HepG2 (cell line): ENCODE results near the gene TSHZ1. TPM values are rescaled to one million over a fixed set of nuclear protein-coding genes. Genes with fewer than 3 reads are reported as not detected.

Experiments
- ATAC-seq: fragments of 200-7000 bp; cut with Tn5 transposase; 3 replicates; pipeline ENCODE4 v1.9.1; 2020; ENCODE audit warnings: mild to moderate bottlenecking, moderate library complexity
- BruUV-seq: library from RNA; stranded (reverse); fragments of 400-500 nt; replicated peaks from 2 replicates; lab custom pipeline; 2021; lab: Mats Ljungman, UMichigan
- CTCF ChIA-PET: fragments of 300-600 bp; formaldehyde crosslinking; extraction: SDS; loops from one replicate; lab custom pipeline; 2021; ENCODE audit warnings: low total read pairs, inconsistent platforms, low intra/inter-chr PET ratio; lab: Yijun Ruan, JAX
- POLR2A ChIA-PET: fragments of 350-600 bp; sonication (Branson Sonifier 250); formaldehyde crosslinking; loops from one replicate; lab custom pipeline; 2020; ENCODE audit warnings: antibody characterized with exemption, inconsistent platforms; lab: Yijun Ruan, JAX
- DNase-seq: peaks from one replicate; pipeline ENCODE4 v3.0.0-alpha.2; 2015; ENCODE audit warnings: low spot score
- FAIRE-seq: peaks from 3 replicates; lab custom pipeline; 2011; peaks lifted over from hg19 to GRCh38; lab: Jason Lieb, UNC
- H2AFZ ChIP-seq: one replicate; pipeline ENCODE4 v1.6.1; 2011; ENCODE audit warnings: low read length, inconsistent platforms
- H3K27ac ChIP-seq: fragments of 300-600 bp; 3 replicates; pipeline ENCODE4 v1.8.0; 2011; ENCODE audit warnings: mixed run types, mild to moderate bottlenecking, mixed read lengths, low read length, inconsistent platforms; ENCODE audit not compliant: insufficient read depth; ENCODE audit errors: extremely low read length
- H3K27me3 ChIP-seq, 2 experiments: fragments of 200-600 bp in 1 of 2; 2 replicates in 1 of 2; 3 replicates in 1 of 2; pipeline versions ENCODE4 v1.6.0 to v1.8.0; 2011; ENCODE audit warnings: low read length in 2 of 2, mild to moderate bottlenecking in 2 of 2, moderate library complexity in 2 of 2, inconsistent platforms in 1 of 2; ENCODE audit not compliant: insufficient read depth in 2 of 2, control insufficient read depth in 1 of 2
- H3K36me3 ChIP-seq, 2 experiments: fragments of 200-600 bp in 1 of 2; replicated peaks in 1 of 2; 2 replicates in 1 of 2; 3 replicates in 1 of 2; pipeline versions ENCODE4 v1.5.1 to v1.8.0; 2011; ENCODE audit warnings: low read length in 2 of 2, inconsistent platforms in 1 of 2; ENCODE audit not compliant: insufficient read depth in 2 of 2, control insufficient read depth in 1 of 2
- H3K4me1 ChIP-seq: 2 replicates; pipeline ENCODE4 v1.5.1; 2012; ENCODE audit warnings: low read length, inconsistent platforms; ENCODE audit not compliant: insufficient read depth
- H3K4me2 ChIP-seq: 2 replicates; pipeline ENCODE4 v1.6.0; 2011; ENCODE audit warnings: low read depth, low read length, inconsistent platforms
- H3K4me3 ChIP-seq, 3 experiments: fragments of 200-600 bp in 1 of 3; sonication (generic), shearing (Covaris generic) in 1 of 3; replicated peaks in 1 of 3; 2 replicates each; pipeline ENCODE4 v1.5.1; 2011 to 2016; ENCODE audit warnings: low read length in 3 of 3, inconsistent platforms in 2 of 3, low read depth in 2 of 3, mild to moderate bottlenecking in 2 of 3, control low read depth in 1 of 3, mixed read lengths in 1 of 3; ENCODE audit not compliant: insufficient read depth in 1 of 3
- H3K79me2 ChIP-seq: one replicate; pipeline ENCODE4 v1.6.1; 2011; ENCODE audit warnings: low read length, inconsistent platforms; ENCODE audit not compliant: insufficient read depth
- H3K9ac ChIP-seq: 2 replicates; pipeline ENCODE4 v1.6.0; 2011; ENCODE audit warnings: mild to moderate bottlenecking, low read depth, low read length, inconsistent platforms; ENCODE audit not compliant: insufficient read depth
- H3K9me3 ChIP-seq: 2 replicates; pipeline ENCODE4 v1.5.1; 2012; ENCODE audit warnings: mild to moderate bottlenecking, low read length
- H4K20me1 ChIP-seq: 2 replicates; pipeline ENCODE4 v1.6.0; 2011; ENCODE audit warnings: inconsistent platforms, mild to moderate bottlenecking, low read length, moderate library complexity; ENCODE audit not compliant: insufficient read depth
- BRD4 ChIP-seq: sonication (generic); formaldehyde crosslinking; IDR thresholded peaks from 2 replicates; pipeline ENCODE4 v1.4.0; 2020; ENCODE audit warnings: missing genetic modification reagents
- CHD2 ChIP-seq: IDR thresholded peaks from 2 replicates; pipeline ENCODE4 v1.6.1; 2011; ENCODE audit warnings: low read depth, low read length, improper control_type of control experiment
- FIP1L1 ChIP-seq: fragments of 200-400 bp; formaldehyde crosslinking; IDR thresholded peaks from 2 replicates; pipeline ENCODE4 v1.6.1; 2018; ENCODE audit warnings: low read depth, mild to moderate bottlenecking, low read length, moderate library complexity, borderline replicate concordance; ENCODE audit not compliant: insufficient read depth
- RNF2 ChIP-seq: fragments of 450-650 bp; conservative IDR thresholded peaks from 2 replicates; pipeline ENCODE4 v1.6.1; 2016; ENCODE audit warnings: low read depth
- SALL2 ChIP-seq: sonication (generic); formaldehyde crosslinking; IDR thresholded peaks from 2 replicates; pipeline ENCODE4 v1.8.1; 2023; ENCODE audit warnings: mild to moderate bottlenecking, missing genetic modification reagents, inconsistent platforms
- ZNF121 ChIP-seq: sonication (generic); formaldehyde crosslinking; IDR thresholded peaks from 2 replicates; pipeline ENCODE4 v1.5.0; 2020; ENCODE audit warnings: mild to moderate bottlenecking, missing genetic modification reagents
- ZNF234 ChIP-seq: sonication (generic); formaldehyde crosslinking; conservative IDR thresholded peaks from 2 replicates; pipeline ENCODE4 v1.5.1; 2020; ENCODE audit warnings: mild to moderate bottlenecking, missing genetic modification reagents
- ZNF552 ChIP-seq: sonication (generic); formaldehyde crosslinking; IDR thresholded peaks from 2 replicates; pipeline ENCODE4 v1.9.0; 2022; ENCODE audit warnings: missing genetic modification reagents, mild to moderate bottlenecking, borderline replicate concordance
- ZNF724P ChIP-seq: sonication (generic); formaldehyde crosslinking; IDR thresholded peaks from 2 replicates; pipeline ENCODE4 v1.8.0; 2022; ENCODE audit warnings: missing genetic modification reagents, borderline replicate concordance
- WGBS: methylation state at CpG from one replicate; pipeline ENCODE4 v1.1.6; 2017; ENCODE audit warnings: low lambda C conversion rate; 5-methylcytosine and 5-hydroxymethylcytosine counted together
- in situ Hi-C: cut with HindIII; loops from 2 replicates; pipeline ENCODE4 v1.10.0; 2017; ENCODE audit warnings: low pct_unique_long_range_greater_than_20kb; ENCODE audit not compliant: extremely low pct_ligation_motif_present
- intact Hi-C: fragments of 100-400 bp; cut with micrococcal nuclease; formaldehyde crosslinking; loops from one replicate; pipeline ENCODE4 v1.10.0; 2022; ENCODE audit not compliant: unreplicated experiment
- polyA plus RNA-seq, 8 experiments: library from polyadenylated mRNA; depleted of rRNA in 3 of 8; stranded (reverse) in 7 of 8; unstranded in 1 of 8; fragments of >200 nt; fragmentation: Illumina TruSeq in 4 of 8; extraction: Trizol in 4 of 8; gene quantifications; 2 replicates each; pipeline versions ENCODE4 v1.2.1 to v1.2.3, GENCODE V29; 2011 to 2016; ENCODE audit warnings: low read depth in 4 of 8, missing spikeins in 1 of 8, mixed read lengths in 1 of 8; ENCODE audit not compliant: insufficient read depth in 1 of 8
- total RNA-seq, 5 experiments: library from RNA; depleted of rRNA; stranded (reverse); fragments of >200 nt; fragmentation: Illumina TruSeq; extraction: Trizol; gene quantifications; 2 replicates each; pipeline ENCODE4 v1.2.3, GENCODE V29; 2016; ENCODE audit warnings: low read depth in 1 of 5
- TF ChIP-seq, protein P1 (sequence below): sonication (generic); formaldehyde crosslinking; IDR thresholded peaks from 2 replicates; pipeline ENCODE4 v1.4.0; 2020; ENCODE audit warnings: missing genetic modification reagents, borderline replicate concordance

Gene TSHZ1
- total and polyA plus RNA-seq, 2 of the 13 experiments (the other 11 are each of a cell fraction or from before 2014, with no cell fraction given) = 2.5 to 2.7 TPM

- TF ChIP-seq, protein P1, sequence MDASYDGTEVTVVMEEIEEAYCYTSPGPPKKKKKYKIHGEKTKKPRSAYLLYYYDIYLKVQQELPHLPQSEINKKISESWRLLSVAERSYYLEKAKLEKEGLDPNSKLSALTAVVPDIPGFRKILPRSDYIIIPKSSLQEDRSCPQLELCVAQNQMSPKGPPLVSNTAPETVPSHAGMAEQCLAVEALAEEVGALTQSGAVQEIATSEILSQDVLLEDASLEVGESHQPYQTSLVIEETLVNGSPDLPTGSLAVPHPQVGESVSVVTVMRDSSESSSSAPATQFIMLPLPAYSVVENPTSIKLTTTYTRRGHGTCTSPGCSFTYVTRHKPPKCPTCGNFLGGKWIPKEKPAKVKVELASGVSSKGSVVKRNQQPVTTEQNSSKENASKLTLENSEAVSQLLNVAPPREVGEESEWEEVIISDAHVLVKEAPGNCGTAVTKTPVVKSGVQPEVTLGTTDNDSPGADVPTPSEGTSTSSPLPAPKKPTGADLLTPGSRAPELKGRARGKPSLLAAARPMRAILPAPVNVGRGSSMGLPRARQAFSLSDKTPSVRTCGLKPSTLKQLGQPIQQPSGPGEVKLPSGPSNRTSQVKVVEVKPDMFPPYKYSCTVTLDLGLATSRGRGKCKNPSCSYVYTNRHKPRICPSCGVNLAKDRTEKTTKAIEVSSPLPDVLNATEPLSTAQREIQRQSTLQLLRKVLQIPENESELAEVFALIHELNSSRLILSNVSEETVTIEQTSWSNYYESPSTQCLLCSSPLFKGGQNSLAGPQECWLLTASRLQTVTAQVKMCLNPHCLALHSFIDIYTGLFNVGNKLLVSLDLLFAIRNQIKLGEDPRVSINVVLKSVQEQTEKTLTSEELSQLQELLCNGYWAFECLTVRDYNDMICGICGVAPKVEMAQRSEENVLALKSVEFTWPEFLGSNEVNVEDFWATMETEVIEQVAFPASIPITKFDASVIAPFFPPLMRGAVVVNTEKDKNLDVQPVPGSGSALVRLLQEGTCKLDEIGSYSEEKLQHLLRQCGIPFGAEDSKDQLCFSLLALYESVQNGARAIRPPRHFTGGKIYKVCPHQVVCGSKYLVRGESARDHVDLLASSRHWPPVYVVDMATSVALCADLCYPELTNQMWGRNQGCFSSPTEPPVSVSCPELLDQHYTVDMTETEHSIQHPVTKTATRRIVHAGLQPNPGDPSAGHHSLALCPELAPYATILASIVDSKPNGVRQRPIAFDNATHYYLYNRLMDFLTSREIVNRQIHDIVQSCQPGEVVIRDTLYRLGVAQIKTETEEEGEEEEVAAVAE (CRISPR knock-in tag) = no peak
- no peak for TF ChIP-seq ZNF552 (CRISPR knock-in tag)
Observed at GRCh38 chr18:75199327-75199726, 11.3 kb upstream of the TSHZ1 start (continued).

- FAIRE-seq (no peak), DNase-seq (no peak), ATAC-seq (no peak)
- Histone ChIP-seq H3K79me2 (peaks cover 22% of the 10 kb centered on the region), H3K36me3 (peaks cover 2 to 13% of the 10 kb centered on the region in 2 experiments; a peak in 4 of 5 replicates), H3K9me3 (no peaks in the 10 kb centered on the region), H3K9ac (no peak overlapping the region), H3K4me1 (no peaks in the 10 kb centered on the region), H4K20me1 (no peaks in the 10 kb centered on the region), H3K27ac (no peak overlapping the region), H3K27me3 (no peaks in the 10 kb centered on the region), H2AFZ (no peak overlapping the region), H3K4me3 (no peak overlapping the region), H3K4me2 (no peak overlapping the region)
- CTCF ChIA-PET = no interaction called here
- TF ChIP-seq ZNF724P (CRISPR knock-in tag) (no peak), RNF2 (no peak), ZNF121 (CRISPR knock-in tag) (no peak), BRD4 (CRISPR knock-in tag) (no peak), FIP1L1 (no peak), ZNF234 (no peak), SALL2 (CRISPR knock-in tag) (no peak), CHD2 (no peak)
- POLR2A ChIA-PET = interaction anchor here (1.4 kb wide), 1 partner anchor 9 kb away, joined by 3 read pairs; no protein-coding TSS in a partner anchor
- BruUV-seq = no TSS peak
- intact Hi-C loops = no loop called here
- in situ Hi-C loops = loop anchor here (25.0 kb wide), 1 partner anchor 913 kb away; the partner anchor contains the start of gene CYB5A
- over 99% methylated on average over 13 of the region's 13 CpGs for WGBS
Observed at GRCh38 chr18:75200071-75200470, 10.5 kb upstream of the TSHZ1 start.
